Fibroblast of villous mesenchyme (primary cell): ENCODE results near the gene PRSS57. TPM values are rescaled to one million over a fixed set of nuclear protein-coding genes. Genes with fewer than 3 reads are reported as not detected.

Source experiments
- DNase-seq: peaks from one replicate; pipeline ENCODE4 v3.0.0-alpha.2; 2010; ENCODE audit warnings: low read depth
- H3K4me3 ChIP-seq: 2 replicates; pipeline ENCODE4 v1.5.1; 2011; ENCODE audit warnings: low read depth, mild to moderate bottlenecking, low read length
- CTCF ChIP-seq: IDR thresholded peaks from 2 replicates; pipeline ENCODE4 v1.5.1; 2012; ENCODE audit warnings: low read depth, mild to moderate bottlenecking, low read length; ENCODE audit not compliant: insufficient read depth
- total RNA-seq: library from RNA; depleted of rRNA; stranded (reverse); fragments of >200 nt; gene quantifications from 2 replicates; pipeline ENCODE4 v1.2.3, GENCODE V29; 2012

PRSS57 gene
- total RNA-seq, 1 donor, result not detected

GRCh38 chr19:647566-648284 is 47.5 kb downstream of the PRSS57 start:
- no peak for DNase-seq
- no peak for TF ChIP-seq CTCF

DNA sequence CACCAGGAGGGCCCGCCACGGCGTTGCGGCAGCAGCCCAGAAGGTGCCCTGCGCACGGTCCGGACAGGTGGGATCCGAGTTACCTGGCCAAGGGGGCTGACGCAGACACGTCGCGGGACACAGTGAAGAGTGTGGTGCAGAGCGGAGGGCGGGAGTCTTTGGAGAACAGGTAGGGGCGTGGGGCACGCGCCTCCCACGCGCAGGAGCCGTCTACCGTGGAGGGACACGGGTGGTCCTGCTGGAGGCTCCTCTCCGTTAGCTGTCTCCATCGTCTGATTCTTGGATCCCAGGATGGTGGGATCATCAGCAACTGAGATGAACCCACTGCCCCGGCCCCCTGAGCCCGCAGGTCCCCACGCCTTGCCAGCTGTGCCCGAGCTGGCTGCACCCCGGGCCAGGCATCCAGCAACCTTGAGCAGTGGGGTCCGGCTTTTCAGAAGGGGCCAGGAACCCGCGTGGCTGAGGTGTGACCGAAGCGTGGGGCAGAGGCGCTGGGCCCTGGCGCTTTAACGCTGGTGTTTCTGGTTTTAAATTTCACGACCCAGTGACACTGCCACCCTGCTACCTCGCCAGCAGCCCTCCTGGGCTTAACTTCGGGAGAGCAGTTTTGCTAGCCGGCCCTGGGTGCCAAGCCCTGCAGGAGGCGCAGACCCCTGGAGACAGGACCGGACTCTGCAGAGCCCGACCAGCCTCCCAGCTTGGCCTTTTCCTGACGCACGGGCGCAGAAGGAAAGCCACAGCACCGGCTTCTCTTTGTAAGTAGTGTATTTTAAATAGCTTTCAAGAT is 48.3 kb downstream of the PRSS57 start:
- DNase-seq, result no peak
- TF ChIP-seq CTCF, result no peak
- no peak overlapping the region for H3K4me3 ChIP-seq

More at GRCh38 chr19:647566-648284, 47.5 kb downstream of the PRSS57 start:
- no peak overlapping the region for H3K4me3 ChIP-seq

GRCh38 chr19:645912-646778 is 49.1 kb downstream of the PRSS57 start:
- H3K4me3 ChIP-seq, result no peak overlapping the region
- TF ChIP-seq CTCF, result no peak
- DNase-seq, result no peak

DNA sequence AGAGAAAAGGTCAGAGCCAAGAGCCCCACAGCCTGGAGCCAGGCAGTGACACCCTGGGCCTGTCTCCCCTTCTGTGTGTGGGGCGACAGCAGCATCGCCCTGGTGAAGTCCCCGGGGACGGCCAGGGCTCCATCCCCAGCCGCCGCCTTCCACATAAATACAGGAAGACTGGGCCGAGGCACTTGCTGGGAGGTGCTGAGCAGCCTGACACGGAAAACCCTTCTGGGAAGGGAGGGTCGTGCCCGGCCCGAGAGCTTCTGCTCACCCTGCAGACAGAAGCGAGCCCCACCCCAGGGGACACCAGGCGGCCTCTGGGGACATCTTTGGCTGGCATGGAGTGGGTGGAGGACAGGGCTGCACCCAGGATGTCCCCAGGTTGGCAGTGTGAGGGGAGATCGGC is 50.5 kb downstream of the PRSS57 start:
- TF ChIP-seq CTCF, result no peak
- H3K4me3 ChIP-seq, result no peak overlapping the region

GRCh38 chr19:644363-644762 is 50.9 kb downstream of the PRSS57 start:
- no peak for DNase-seq
- TF ChIP-seq CTCF, result no peak

More for the DNA sequence above, 50.5 kb downstream of the PRSS57 start:
- DNase-seq, result no peak

GRCh38 chr19:643736-644135 is 51.5 kb downstream of the PRSS57 start:
- no peak overlapping the region for H3K4me3 ChIP-seq
- no peak for TF ChIP-seq CTCF

More at GRCh38 chr19:644363-644762, 50.9 kb downstream of the PRSS57 start:
- H3K4me3 ChIP-seq, result no peak overlapping the region

More at GRCh38 chr19:643736-644135, 51.5 kb downstream of the PRSS57 start:
- DNase-seq, result no peak
